ENCODE measurements around the gene DDX49. TPM values are rescaled to one million over a fixed set of nuclear protein-coding genes. Genes with fewer than 3 reads are reported as not detected.
"Not testable (repeated sequence)": the region's sequence is repeated elsewhere in the genome, so short reads cannot be mapped to it uniquely, and the experiment has no call there.

The DDX49 gene
- total RNA-seq, 1 donor from 2014 or later: 54.9 TPM

GRCh38 chr19:18946918-18947317 is 27.4 kb downstream of the DDX49 start:
- no peaks in the 10 kb centered on the region for H3K36me3 Mint-ChIP-seq (ENCODE audit: low read depth)
- DNase-seq (ENCODE audit: low read depth, low spot score): no peak
- no peak for TF ChIP-seq CTCF (conservative IDR thresholded peaks at IDR 0.05)
- H3K27ac Mint-ChIP-seq (ENCODE audit: unreplicated experiment): no peak overlapping the region
- no peaks in the 10 kb centered on the region for H3K9me3 Mint-ChIP-seq
- H3K4me1 Mint-ChIP-seq: peaks cover under 1% of the 10 kb centered on the region
- no peak overlapping the region for H3K4me3 Mint-ChIP-seq
- no peaks in the 10 kb centered on the region for H3K27me3 Mint-ChIP-seq (ENCODE audit: low read depth)

DNA sequence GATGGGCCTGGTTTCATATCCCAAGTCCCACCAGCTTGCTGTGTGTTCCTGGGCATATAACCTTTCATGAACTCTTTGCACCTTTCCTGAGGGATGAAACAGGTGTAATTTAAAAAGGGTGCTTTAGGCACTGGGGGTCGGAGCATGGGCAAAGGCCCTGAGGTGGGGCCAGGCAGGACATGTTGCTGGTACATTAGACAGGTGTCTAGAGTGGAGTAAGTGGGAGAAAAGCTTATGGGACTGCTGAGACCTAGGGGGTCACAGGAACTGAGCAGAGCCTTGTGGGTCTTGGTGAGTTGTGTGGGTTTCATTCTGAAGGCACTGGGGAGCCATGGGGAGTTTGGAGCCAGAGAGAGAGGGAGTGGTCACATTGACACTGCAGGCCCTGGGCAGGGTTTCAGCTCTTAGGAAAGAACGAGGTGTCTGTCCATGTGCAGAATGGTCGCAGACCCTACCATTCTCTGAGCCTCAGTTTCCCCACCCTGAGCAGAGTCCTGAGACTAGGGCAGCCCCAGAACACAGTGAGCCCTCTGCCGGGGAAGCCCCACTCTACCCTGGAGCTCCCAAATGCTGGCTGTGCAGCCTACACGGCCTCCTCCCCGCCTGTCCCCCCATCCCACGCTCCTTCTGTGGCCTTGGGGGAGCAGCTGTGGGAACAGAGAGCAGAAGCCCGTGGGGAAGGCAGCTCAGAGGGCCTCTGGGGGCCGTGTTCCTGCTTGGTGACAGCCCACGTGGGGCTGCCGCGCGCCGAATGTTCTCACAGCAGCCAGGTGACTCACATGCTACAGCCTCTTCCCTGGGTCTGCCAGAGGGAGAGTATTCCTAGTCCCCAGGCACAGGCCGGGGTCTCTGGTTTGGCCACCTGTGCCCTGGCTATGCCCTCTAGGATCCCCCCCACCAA is 28.8 kb downstream of the DDX49 start:
- Mint-ChIP-seq H3K4me3 (no peak overlapping the region), H3K27me3 (ENCODE audit: low read depth) (no peaks in the 10 kb centered on the region), H3K36me3 (ENCODE audit: low read depth) (no peaks in the 10 kb centered on the region), H3K9me3 (no peaks in the 10 kb centered on the region), H3K27ac (ENCODE audit: unreplicated experiment) (no peak overlapping the region), H3K4me1 (no peaks in the 10 kb centered on the region)
- TF ChIP-seq CTCF (conservative IDR thresholded peaks at IDR 0.05): no peak
- no peak for DNase-seq (ENCODE audit: low read depth, low spot score)

DNA sequence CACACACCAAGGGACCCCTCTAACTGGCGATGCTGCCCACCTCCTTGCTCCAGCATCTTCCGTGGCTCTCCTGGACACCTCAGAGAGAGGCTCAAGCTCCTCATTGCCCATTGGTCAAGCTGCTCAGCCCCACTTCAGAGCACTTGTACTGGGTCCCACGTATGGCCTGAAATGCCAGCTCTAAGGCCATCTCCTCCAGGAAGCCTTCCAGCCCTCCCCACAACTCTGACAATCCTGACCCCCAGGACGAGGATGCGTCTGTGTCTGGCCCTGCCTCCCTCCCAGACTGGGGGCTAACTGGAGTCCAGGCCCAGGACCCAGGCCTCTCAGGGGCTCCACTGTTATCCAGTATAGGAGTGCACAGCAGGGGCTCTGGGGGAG is 29.5 kb downstream of the DDX49 start:
- no peak for TF ChIP-seq CTCF (conservative IDR thresholded peaks at IDR 0.05)
- no peak overlapping the region for H3K27ac Mint-ChIP-seq (ENCODE audit: unreplicated experiment)
- H3K9me3 Mint-ChIP-seq: no peaks in the 10 kb centered on the region
- no peaks in the 10 kb centered on the region for H3K4me1 Mint-ChIP-seq
- no peaks in the 10 kb centered on the region for H3K27me3 Mint-ChIP-seq (ENCODE audit: low read depth)
- no peaks in the 10 kb centered on the region for H3K36me3 Mint-ChIP-seq (ENCODE audit: low read depth)
- DNase-seq (ENCODE audit: low read depth, low spot score): no peak
- no peak overlapping the region for H3K4me3 Mint-ChIP-seq

DNA sequence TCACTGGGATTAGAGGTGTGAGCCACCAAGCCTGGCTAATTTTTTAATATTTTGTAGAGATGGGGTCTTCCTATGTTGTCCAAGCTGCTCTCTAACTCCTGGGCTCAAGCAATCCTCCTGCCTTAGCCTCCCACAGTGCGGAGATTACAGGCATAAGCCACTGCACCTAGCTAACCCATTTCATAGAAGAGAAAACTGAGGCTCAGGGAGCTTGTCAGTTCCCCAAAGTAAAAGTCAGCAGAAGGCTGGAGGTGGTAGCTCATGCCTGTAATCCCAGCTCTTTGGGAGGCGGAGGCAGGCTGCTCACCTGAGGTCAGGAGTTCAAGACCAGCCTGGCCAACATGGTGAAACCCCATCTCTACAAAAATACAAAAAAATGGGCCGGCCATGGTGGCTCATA is 30.3 kb downstream of the DDX49 start:
- Mint-ChIP-seq H3K4me3 (no peak overlapping the region), H3K9me3 (peaks cover 1% of the 10 kb centered on the region), H3K27me3 (ENCODE audit: low read depth) (no peaks in the 10 kb centered on the region), H3K36me3 (ENCODE audit: low read depth) (no peaks in the 10 kb centered on the region), H3K4me1 (no peaks in the 10 kb centered on the region), H3K27ac (ENCODE audit: unreplicated experiment) (no peak overlapping the region)
- TF ChIP-seq CTCF (conservative IDR thresholded peaks at IDR 0.05): no peak
- DNase-seq (ENCODE audit: low read depth, low spot score): no peak

DNA sequence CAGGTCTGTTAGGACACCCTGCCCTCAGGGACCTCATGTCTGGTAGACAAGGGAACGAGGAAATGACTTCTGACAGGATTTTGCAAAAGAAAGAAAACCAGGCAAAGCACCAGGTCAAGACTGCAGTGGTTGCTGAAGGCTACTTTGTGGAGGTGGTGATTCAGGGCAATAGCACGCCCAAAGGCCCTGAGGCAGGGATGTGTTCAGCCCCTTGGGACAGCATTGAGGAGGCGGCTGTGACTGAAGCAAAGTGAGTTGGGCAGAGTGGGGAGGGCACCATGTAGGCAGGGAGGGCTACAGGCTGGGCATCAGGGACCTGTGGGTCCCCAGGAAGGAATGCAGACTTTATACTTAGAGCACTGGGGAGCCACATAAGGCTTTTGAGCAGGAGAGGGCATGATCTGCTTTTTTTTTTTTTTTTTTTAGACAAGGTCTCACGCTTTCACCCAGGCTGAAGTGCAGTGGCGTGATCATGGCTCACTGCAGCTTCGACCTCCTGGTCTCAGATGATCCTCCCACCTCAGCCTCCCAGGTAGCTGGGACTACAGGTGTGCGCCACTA is 32.3 kb downstream of the DDX49 start:
- Mint-ChIP-seq H3K36me3 (ENCODE audit: low read depth) (no peaks in the 10 kb centered on the region), H3K27me3 (ENCODE audit: low read depth) (no peaks in the 10 kb centered on the region), H3K9me3 (peaks cover 5% of the 10 kb centered on the region), H3K4me3 (no peak overlapping the region), H3K27ac (ENCODE audit: unreplicated experiment) (no peak overlapping the region), H3K4me1 (no peaks in the 10 kb centered on the region)
- TF ChIP-seq CTCF (conservative IDR thresholded peaks at IDR 0.05): no peak
- no peak for DNase-seq (ENCODE audit: low read depth, low spot score)

DNA sequence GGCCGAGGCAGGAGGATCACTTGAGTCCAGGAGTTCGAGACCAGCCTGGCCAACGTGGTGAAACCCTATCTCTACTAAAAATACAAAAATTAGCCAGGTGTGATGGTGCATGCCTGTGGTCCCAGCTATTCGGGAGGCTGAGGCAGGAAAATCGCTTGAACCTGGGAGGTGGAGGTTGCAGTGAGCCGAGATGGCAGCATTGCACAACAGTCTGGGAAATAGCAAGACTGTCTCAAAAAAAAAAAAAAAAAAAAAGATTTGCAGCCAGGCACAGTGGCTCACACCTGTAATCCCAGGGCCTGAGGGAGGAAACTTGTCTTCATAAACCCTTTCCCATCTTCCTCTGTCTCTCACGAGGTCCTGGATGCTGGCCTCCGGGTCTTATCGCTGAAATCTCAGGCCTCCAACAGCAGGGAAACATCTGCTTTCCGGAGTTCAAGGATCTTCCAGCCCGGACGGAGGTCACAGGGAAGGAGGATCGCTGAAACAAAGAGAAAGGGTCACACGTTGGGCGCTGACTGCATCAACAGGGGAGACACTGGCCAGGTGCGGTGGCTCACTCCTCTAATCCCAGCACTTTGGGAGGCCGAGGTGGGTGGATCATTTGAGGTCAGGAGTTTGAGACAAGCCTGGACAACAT is 33.0 kb downstream of the DDX49 start:
- DNase-seq (ENCODE audit: low read depth, low spot score); H3K27me3 Mint-ChIP-seq (ENCODE audit: low read depth); H3K9me3 Mint-ChIP-seq; H3K4me3 Mint-ChIP-seq; H3K4me1 Mint-ChIP-seq; H3K36me3 Mint-ChIP-seq (ENCODE audit: low read depth); H3K27ac Mint-ChIP-seq (ENCODE audit: unreplicated experiment): not testable (repeated sequence)

All from neural crest cell (in vitro differentiated cells).